HG03159 (cell line): Measurements from ENCODE around the gene KCNN3.

Experiments used
- ATAC-seq: cut with Tn5 transposase; IDR thresholded peaks from one replicate; pipeline ENCODE4 v1.9.1; 2021; ENCODE audit warnings: mild to moderate bottlenecking, moderate library complexity; ENCODE audit not compliant: unreplicated experiment

The KCNN3 gene

DNA sequence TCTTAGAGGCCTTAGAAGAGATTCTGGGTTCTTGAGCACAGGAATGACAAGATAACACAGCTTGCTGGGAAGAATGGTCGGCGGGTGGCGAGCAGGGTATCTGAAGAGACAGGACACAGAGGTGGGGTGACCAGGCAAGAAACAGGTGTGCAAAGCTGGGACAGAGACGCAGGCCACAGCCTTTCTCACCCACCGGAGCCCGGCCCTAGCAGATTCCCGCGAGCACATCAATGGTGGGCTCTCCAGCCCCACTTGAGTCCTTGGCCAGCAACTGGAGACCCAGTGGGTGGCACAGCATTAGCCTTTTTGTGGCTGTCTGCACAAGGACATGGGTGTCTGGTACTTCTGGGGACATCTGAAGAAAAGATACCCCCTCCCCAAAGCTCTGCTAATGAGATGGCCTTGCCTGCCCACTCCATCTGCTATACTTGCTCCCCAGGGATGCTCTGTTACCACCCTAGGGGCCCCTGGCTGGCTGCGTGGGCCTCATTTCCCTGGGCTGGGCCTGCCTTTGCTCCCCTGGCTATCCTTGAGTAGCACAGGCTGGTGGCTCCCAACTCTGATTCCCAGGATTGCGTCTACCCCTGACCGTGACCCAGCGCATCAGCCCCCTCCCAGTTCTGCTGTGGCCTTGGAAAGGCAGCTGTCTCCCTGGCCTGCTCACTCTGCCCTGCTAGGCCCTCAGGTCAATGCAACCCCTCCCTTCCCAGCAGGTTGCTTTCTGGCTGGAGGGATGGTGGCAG, 134.8 kb downstream of the KCNN3 start:
- no peak for ATAC-seq

DNA sequence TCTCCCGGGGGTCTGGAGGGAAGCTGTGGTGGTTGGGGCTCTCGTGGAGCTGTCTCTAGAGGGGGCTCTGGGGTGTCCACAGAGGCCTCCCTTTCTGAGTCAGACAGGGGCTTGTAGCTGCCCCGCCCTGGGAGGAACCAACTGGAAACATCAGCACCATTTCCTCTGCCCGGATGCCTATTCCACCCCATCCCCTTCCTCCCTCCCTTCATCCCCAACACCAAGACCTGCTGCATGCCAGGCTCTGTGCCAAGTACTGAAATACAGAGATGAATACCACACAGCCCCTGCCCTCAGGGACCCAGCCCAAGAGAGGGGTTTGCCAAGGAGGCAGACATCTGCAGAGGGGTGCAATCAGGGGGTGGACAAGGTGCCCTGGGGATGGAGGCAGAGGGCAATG, 136.5 kb downstream of the KCNN3 start:
- ATAC-seq, result no peak

- ATAC-seq, result no peak
Measured at GRCh38 chr1:154730986-154731489, 139.0 kb downstream of the KCNN3 start.

DNA sequence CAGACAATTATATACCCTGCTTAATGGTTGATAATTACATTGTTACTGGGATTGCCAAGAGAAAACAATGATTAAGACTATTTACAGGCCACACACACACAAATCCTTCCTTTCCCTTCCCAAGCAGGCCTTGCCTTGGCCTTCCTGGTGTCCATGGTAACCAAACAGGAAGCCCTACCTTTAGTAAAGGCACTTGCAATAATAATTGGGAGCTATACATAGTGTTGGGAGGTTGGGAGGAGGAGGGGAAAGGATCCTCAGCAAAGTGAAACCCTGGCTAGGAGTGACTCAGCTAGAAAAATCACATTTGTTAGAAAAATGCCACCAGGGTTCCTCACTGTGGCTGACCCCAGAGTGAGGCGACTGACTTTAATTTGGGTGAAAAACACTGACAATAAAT, 139.8 kb downstream of the KCNN3 start:
- no peak for ATAC-seq

GRCh38 chr1:154729577-154729976, 140.5 kb downstream of the KCNN3 start:
- no peak for ATAC-seq

DNA sequence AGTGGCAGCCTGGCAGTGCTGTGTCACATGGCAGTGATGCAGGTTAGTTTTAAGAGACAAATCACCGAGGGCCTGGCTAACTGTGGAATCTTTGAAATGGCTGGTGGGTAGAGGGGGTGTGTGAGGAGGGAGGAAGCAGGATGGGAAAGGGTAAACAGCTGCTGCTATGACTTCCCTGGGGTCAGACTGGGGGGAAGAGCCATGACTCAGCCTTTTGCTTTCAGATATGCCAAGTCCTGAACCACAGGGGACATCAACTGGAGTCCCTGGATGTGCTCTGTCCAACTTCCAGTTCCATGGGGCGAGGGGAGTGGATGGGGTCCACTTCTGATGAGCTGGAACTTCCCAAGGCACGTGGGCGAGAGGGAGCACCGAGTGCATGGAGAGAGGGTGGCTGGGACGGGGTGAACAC, 141.0 kb downstream of the KCNN3 start:
- ATAC-seq, result no peak

- ATAC-seq, result no peak
Measured at GRCh38 chr1:154726896-154727753, 143.0 kb downstream of the KCNN3 start.

DNA sequence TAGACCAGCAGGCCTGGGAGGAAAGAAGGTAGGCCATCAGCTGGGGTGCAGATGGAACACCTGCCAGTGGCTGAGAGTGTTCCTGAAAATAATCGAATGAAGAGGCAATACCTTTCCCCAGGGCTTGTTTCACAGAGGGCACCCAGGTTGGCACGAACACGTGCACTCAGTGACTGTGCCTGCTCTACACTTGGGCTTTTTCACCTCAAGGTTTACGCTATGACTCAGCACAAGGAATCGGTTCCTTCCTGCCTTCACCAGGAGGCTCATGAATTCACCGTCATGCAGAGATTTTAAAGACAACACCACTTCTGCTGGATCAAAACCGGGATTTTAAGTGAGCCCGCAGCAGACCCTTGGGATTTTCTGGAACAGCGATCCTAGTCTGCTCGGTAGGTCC, 143.6 kb downstream of the KCNN3 start:
- ATAC-seq, result no peak

DNA sequence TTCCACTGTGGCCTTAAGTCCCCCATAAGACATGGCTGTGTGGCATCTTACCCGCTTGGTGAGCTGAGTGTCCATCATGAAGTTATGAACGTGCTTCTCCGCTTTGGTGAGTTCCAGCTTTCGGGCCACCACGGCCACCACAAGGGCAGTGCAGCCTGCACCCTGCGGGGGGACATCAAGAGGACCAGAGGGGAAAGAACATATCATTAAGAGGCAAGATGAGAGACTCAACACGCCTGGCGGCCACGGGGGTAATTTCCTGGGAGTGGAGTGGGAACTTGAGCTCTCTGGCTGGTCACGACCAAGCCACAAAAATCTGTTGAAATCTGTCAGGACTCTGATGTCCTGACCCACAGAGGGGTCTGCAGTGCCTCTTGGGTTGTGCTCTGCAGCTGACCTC, 144.2 kb downstream of the KCNN3 start:
- no peak for ATAC-seq

DNA sequence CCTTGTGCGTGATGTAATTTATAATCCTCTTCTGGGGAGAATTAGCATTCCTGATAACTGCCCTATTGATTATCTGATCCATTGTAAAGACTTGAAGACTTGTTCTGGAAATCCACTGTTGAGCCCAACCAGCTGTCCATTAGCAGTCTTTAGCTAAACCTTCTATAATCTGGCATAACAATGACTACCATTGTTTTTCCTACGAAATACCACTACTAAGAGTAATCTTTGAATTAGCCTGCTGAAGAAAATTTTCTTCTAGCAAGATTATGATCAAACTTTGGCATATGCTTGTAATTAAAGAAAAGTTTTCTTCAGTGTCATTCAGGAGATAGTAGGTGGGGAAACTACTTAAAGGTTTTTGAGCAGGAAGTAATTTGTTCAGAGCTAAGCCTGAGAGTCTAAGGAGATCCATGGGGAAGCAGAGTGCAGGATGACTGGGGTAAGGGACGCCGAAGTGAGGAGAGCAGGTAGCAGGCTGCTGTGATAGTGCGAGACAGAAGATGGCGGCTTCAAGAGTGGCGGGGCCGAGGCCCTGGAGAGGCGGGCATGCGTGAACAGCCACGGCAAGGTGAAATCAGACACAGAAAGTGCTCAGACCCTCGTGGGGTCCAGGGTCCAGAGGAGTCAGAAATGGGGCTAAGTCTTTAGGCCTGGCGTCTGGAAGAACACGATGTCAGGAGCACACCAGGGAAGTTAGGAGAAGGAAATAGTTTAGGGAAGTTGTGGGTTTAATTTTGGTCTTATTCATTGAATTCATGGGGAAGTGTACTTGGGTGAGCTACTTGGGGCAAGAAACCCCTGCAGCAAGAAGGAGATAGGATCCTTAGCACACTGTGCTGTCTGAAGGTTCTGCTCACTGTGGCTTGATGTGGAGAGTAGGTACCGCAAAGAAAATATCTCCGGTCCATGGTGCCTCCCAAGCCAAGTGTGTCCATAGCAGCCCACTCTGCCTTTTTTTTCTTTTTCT, 149.5 kb downstream of the KCNN3 start:
- ATAC-seq, result no peak

GRCh38 chr1:154719586-154720327, 150.3 kb downstream of the KCNN3 start:
- ATAC-seq, result no peak

- ATAC-seq, result no peak
Measured at GRCh38 chr1:154718566-154718965, 151.5 kb downstream of the KCNN3 start.

DNA sequence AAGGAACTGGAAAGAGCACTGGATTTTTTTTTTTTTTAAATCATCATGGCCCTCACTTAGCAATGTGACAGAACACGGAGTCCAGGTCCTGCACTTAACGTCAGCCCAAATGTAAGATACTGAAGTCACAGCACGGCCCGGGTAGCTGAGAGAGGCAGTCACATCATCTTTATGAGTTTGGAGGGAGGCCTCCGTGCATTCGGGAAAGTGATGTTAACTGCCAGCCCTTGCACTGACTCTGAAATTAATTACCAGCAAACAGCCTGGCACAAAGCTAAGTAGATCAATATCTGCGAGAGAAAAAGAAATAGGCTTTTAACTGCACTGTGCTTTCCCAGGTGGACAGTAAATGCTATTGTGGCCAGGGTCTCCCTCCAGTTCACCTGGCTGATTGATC, 152.6 kb downstream of the KCNN3 start:
- ATAC-seq, result no peak

DNA sequence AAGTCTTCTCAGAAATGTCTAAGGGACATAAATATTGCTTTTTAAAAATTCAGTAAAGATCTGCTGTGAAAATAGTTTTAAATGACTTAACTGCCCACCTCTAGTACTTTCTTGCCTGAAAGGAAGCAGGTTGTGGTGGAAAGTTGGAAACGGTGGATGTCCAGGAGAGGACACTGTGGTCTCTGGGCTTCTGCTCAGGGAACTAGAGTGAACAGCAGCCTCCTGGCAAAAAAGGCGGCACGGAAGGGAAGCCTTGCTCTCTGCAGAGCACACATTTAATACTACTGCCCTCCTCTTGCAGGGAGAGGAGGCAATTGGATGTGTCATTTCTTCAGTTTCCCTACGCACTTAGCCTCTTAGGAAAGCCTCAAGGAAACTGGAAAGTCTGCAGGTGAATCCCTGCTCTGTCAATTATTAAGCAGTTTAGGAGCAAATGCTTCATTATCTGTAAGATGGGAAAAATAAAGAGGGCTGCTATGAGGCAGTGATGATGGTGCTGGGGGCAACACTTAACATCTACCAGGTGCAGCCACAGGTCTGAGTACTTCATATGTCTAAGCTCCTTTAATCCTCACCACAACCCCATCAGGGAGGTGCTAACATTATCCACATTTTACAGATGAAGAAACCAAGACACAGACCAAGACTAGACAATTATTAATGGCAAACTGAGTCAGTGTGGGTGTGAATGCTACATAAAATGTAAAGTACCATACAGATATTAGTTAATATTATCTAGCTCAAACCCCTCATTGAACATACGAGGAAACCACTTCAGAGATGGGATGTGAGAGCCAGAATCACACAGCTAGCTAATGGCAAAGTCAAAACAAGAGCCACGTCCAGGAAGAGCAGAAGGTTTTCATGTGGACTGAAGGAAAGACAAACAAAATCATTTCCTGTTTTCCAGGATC, 153.2 kb downstream of the KCNN3 start:
- no peak for ATAC-seq

DNA sequence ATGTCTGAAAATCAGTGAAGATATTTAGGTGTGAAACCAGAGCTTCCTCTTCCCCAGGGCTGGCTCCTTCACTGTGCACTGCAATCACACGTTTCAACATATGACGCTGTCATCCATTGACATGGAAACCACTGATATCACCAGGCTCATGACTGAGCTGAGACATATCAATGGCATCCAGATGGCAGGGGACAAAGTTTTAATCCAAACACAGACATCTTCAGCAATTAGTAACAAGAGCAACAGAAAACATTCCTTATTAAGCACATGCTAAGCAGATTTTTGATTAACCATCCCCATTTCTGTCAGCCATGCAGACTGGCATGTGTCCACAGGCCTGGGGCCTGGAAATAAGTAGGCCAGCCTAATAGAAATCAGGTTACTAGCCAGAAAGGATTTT, 154.1 kb downstream of the KCNN3 start:
- ATAC-seq, result no peak

- ATAC-seq, result no peak
Measured at GRCh38 chr1:154715385-154715784, 154.7 kb downstream of the KCNN3 start.

DNA sequence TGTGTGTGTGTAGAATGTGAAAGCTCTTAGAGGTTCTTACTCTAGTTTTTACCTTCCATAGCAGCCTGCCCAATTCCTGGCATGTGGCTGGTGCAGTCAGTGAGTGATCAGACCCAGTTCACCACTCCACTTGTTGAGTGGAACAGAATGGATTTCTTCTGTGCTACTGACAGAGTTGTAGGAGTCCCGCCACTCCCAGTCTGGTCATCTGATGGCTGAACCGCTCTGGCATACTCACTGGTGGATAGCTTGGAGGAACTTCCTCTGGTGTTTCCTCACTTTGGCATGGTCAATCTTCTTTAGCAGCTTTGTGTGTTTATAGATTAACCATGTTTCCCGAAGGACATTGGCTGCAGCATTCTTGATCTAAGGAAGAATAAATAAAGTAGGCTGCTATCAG, 155.4 kb downstream of the KCNN3 start:
- ATAC-seq, result no peak

DNA sequence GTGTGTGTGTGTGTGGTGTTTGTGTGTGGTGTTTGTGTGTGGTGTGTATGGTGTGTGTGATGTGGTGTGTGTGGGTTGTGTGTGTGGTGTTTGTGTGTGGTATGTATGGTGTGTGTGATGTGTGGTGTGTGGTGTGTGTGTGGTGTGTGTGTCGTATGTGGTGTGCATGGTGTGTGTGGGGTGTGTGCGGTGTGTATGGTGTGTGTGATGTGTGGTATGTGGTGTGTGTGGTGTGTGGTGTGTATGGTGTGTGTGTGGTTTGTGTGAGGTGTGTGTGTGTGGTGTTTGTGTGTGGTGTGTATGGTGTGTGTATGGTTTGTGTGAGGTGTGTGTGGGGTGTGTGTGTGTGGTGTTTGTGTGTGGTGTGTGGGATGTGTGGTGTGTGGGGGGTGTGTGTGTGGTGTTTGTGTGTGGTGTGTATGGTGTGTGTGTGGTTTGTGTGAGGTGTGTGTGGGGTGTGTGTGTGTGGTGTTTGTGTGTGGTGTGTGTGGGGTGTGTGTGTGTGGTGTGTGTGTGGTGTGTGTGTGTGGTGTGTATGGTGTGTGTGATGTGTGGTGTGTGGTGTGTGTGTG, 155.9 kb downstream of the KCNN3 start:
- no peak for ATAC-seq

GRCh38 chr1:154713005-154713404, 157.1 kb downstream of the KCNN3 start:
- no peak for ATAC-seq
